Testis (tissue), 3 donors: ENCODE measurements around the gene GLI1. TPM values are rescaled to one million over a fixed set of nuclear protein-coding genes. Genes with fewer than 3 reads are reported as not detected.
A peak's percentile ranks its signal among the peaks of the same experiment; 100 is the strongest.

Experiments
- DNase-seq: peaks from one replicate; pipeline ENCODE4 v3.0.0-alpha.2; 2019
- H3K27ac ChIP-seq, 2 donors: fragments of 200-600 bp; sonication (generic); one replicate each; pipeline ENCODE4 v1.5.1; 2019
- H3K27me3 ChIP-seq: fragments of 200-600 bp; sonication (generic); one replicate; pipeline ENCODE4 v1.5.1; 2019
- H3K36me3 ChIP-seq: fragments of 200-600 bp; sonication (generic); one replicate; pipeline ENCODE4 v1.5.1; 2017; ENCODE audit warnings: low read depth; ENCODE audit errors: missing control alignments
- H3K4me1 ChIP-seq: fragments of 200-600 bp; sonication (generic); one replicate; pipeline ENCODE4 v1.5.1; 2019
- H3K4me3 ChIP-seq, 2 donors: fragments of 200-600 bp; sonication (generic); one replicate each; pipeline ENCODE4 v1.5.1; 2017 to 2019
- H3K9me3 ChIP-seq: fragments of 200-600 bp; sonication (generic); one replicate; pipeline ENCODE4 v1.5.1; 2017
- POLR2A ChIP-seq: fragments of 450-650 bp; IDR thresholded peaks from one replicate; pipeline ENCODE4 v1.6.1; 2017; ENCODE audit warnings: antibody characterized with exemption, mild to moderate bottlenecking, moderate library complexity
- WGBS, 2 donors: methylation state at CpG; one replicate each; pipeline ENCODE4 v1.1.5; 2018; 5-methylcytosine and 5-hydroxymethylcytosine counted together
- intact Hi-C: fragments of 100-400 bp; cut with DNase I; formaldehyde crosslinking; loops from one replicate; pipeline ENCODE4 v1.15.1; 2023; ENCODE audit warnings: low total_unique reads
- polyA plus RNA-seq: library from polyadenylated mRNA; stranded (reverse); fragments of 350-450 nt; fragmentation: Illumina TruSeq; extraction: RNeasy Lipid Tissue Mini Kit (QIAGEN cat#74804); gene quantifications from one replicate; pipeline ENCODE4 v1.2.3, GENCODE V29; 2014; ENCODE audit warnings: low read depth, low replicate concordance; ENCODE audit not compliant: insufficient read depth
- total RNA-seq, 2 donors: library from RNA; depleted of rRNA; stranded (reverse); fragments of >200 nt; gene quantifications; one replicate each; pipeline ENCODE4 v1.2.3, GENCODE V29; 2016
- TF ChIP-seq, protein P1 (sequence below), 3 experiments: fragments of 450-650 bp in 2 of 3; fragments of 200-600 bp in 1 of 3; sonication (generic) in 1 of 3; IDR thresholded peaks; one replicate each; pipeline ENCODE4 v1.5.1; 2016 to 2019; ENCODE audit warnings: antibody characterized with exemption in 3 of 3, mild to moderate bottlenecking in 2 of 3, moderate library complexity in 1 of 3

Gene GLI1
- total and polyA plus RNA-seq, 3 donors from 2014 or later = 8.3 to 18.0 (median 9.3) TPM

DNA sequence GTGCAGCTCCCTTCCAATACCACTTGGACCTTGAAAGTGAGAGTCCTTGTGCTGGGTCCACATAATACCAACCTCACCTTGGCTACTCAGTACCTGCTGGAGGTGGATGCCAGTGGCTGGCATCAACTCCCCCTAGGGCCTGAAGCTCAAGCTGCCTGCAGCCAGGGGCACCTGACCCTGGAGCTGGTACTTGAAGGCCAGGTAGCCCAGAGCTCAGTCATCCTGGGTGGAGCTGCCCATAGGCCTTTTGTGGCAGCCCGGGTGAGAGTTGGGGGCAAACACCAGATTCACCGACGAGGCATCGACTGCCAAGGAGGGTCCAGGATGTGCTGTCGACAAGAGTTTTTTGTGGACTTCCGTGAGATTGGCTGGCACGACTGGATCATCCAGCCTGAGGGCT is 10.2 kb upstream of the GLI1 start:
- H3K36me3 ChIP-seq = no peaks in the 10 kb centered on the region
- H3K27me3 ChIP-seq = no peaks in the 10 kb centered on the region
- 99% methylated on average over 7 of the region's 7 CpGs; no CpG with 5 or more reads in 1 of the 2 donors for WGBS, 2 donors
- H3K4me1 ChIP-seq = peaks cover 13% of the 10 kb centered on the region
- DNase-seq = no peak
- H3K9me3 ChIP-seq = no peaks in the 10 kb centered on the region
- H3K27ac ChIP-seq = no peak overlapping the region
- H3K4me3 ChIP-seq = no peak overlapping the region
- TF ChIP-seq POLR2A = no peak
- TF ChIP-seq, protein P1, sequence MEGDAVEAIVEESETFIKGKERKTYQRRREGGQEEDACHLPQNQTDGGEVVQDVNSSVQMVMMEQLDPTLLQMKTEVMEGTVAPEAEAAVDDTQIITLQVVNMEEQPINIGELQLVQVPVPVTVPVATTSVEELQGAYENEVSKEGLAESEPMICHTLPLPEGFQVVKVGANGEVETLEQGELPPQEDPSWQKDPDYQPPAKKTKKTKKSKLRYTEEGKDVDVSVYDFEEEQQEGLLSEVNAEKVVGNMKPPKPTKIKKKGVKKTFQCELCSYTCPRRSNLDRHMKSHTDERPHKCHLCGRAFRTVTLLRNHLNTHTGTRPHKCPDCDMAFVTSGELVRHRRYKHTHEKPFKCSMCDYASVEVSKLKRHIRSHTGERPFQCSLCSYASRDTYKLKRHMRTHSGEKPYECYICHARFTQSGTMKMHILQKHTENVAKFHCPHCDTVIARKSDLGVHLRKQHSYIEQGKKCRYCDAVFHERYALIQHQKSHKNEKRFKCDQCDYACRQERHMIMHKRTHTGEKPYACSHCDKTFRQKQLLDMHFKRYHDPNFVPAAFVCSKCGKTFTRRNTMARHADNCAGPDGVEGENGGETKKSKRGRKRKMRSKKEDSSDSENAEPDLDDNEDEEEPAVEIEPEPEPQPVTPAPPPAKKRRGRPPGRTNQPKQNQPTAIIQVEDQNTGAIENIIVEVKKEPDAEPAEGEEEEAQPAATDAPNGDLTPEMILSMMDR (IDR thresholded peaks at IDR 0.05) = no peak
- intact Hi-C loops = no loop called here

- DNase-seq = no peak
Measured at GRCh38 chr12:57450057-57450456, 9.5 kb upstream of the GLI1 start.

DNA sequence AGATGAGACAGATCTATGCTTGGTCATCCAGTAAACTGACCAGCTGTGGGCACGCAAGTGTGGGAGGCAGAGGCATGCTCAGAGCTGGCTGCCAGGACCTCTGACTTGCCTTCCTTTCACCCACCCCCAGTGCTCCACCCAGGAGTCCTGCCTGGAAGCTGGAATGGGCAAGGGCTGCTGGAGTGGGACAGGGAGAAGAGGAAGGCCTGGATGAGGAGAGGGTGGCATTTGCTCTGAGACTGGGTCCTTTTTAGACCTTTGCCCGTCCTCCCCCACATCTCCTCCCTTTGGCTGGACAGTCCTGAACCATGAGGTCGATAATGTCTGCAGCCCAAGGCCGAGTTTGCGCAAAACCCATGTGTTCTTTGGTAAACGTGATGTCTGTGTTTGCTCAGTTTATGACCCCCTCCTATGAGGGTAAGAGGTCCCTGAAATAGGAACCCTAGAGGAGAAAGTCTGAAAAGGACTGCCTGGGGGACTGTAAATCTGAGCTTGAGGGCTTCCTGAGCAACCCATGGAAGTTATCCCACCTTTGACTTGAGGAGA is 8.3 kb upstream of the GLI1 start:
- DNase-seq = no peak
- intact Hi-C loops = no loop called here
- WGBS, 2 donors = 52 to 59% methylated on average over 6 of the region's 6 CpGs
- no peak for TF ChIP-seq POLR2A
- Histone ChIP-seq H3K4me3 (no peak overlapping the region), H3K4me1 (peaks cover 13% of the 10 kb centered on the region), H3K9me3 (no peaks in the 10 kb centered on the region), H3K27me3 (no peaks in the 10 kb centered on the region), H3K27ac (no peak overlapping the region), H3K36me3 (no peaks in the 10 kb centered on the region)

More at GRCh38 chr12:57450057-57450456, 9.5 kb upstream of the GLI1 start:
- intact Hi-C loops = no loop called here
- H3K4me1 ChIP-seq = peaks cover 13% of the 10 kb centered on the region
- WGBS, 2 donors = 98 to 100% methylated on average over 3 of the region's 3 CpGs
- TF ChIP-seq, protein P1 (IDR thresholded peaks at IDR 0.05) = no peak
- TF ChIP-seq POLR2A = no peak
- no peaks in the 10 kb centered on the region for H3K27me3 ChIP-seq
- H3K9me3 ChIP-seq = no peaks in the 10 kb centered on the region
- no peaks in the 10 kb centered on the region for H3K36me3 ChIP-seq
- H3K27ac ChIP-seq = no peak overlapping the region
- H3K4me3 ChIP-seq = no peak overlapping the region

GRCh38 chr12:57452181-57452936 is 7.2 kb upstream of the GLI1 start:
- no peak for DNase-seq
- 43 to 59% methylated on average over 7 to 9 of the region's 9 CpGs for WGBS, 2 donors

GRCh38 chr12:57452937-57453509 is 6.6 kb upstream of the GLI1 start:
- intact Hi-C loops = no loop called here
- TF ChIP-seq POLR2A = no peak
- TF ChIP-seq, protein P1 (IDR thresholded peaks at IDR 0.05) = peak; percentile 90 to 92 (median 91)
- no peaks in the 10 kb centered on the region for H3K9me3 ChIP-seq
- H3K27me3 ChIP-seq = no peaks in the 10 kb centered on the region
- H3K36me3 ChIP-seq = no peaks in the 10 kb centered on the region
- 32 to 53% methylated on average over 7 of the region's 7 CpGs for WGBS, 2 donors
- DNase-seq = peak; percentile 89
- no peak overlapping the region for H3K4me3 ChIP-seq
- H3K4me1 ChIP-seq = peaks cover 13% of the 10 kb centered on the region
- no peak overlapping the region for H3K27ac ChIP-seq

More at GRCh38 chr12:57452181-57452936, 7.2 kb upstream of the GLI1 start:
- Histone ChIP-seq H3K36me3 (no peaks in the 10 kb centered on the region), H3K9me3 (no peaks in the 10 kb centered on the region), H3K27ac (no peak overlapping the region), H3K4me1 (peaks cover 13% of the 10 kb centered on the region), H3K27me3 (no peaks in the 10 kb centered on the region), H3K4me3 (no peak overlapping the region)
- no peak for TF ChIP-seq POLR2A
- TF ChIP-seq, protein P1 (IDR thresholded peaks at IDR 0.05) = no peak
- intact Hi-C loops = no loop called here
